NCI-H69 (cell line): Measurements from ENCODE around the gene AFAP1L1.
"Not testable (repeated sequence)": the region's sequence is repeated elsewhere in the genome, so short reads cannot be mapped to it uniquely, and the experiment has no call there.

Source experiments
- DNase-seq: peaks from one replicate; lab custom pipeline; 2025; lab: John Stamatoyannopoulos, UW

Gene AFAP1L1

DNA sequence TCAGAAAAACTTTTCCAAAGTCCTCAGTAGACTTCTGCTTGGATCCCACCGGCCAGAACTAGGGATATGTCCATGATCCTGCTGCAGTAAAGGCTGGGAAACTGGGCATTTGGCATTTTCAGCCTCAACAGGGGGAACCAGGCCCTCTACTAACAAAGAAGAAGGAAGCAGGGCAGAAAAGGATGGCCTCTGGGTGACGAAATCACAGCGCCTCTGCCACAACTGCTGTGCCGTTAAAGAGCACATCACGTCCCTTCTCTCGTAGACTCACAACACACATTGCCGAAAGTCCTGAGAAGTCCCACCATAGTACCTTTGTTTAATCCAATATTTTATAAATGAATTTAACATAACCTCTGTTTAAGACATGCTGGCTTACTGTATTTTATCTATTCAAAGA is 10.4 kb upstream of the AFAP1L1 start:
- no peak for DNase-seq

DNA sequence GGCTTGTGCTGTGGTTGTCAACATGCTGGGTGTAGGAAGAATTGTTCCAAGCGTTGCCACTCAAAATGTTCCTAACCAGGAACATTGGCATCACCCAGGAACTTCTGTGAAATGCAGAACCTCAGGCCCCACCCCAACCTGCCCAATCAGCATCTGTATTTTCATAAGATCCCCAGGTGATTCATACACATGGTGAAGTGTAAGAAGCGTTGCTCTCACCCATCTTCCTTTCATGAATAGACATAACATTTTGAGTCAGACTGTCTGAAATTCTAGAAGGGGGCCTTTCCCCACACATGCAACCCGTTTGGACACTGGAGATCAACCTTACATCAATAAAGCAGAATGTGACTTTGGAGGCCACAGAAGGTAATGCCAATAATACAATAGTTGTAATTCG is 9.3 kb upstream of the AFAP1L1 start:
- DNase-seq = no peak

DNA sequence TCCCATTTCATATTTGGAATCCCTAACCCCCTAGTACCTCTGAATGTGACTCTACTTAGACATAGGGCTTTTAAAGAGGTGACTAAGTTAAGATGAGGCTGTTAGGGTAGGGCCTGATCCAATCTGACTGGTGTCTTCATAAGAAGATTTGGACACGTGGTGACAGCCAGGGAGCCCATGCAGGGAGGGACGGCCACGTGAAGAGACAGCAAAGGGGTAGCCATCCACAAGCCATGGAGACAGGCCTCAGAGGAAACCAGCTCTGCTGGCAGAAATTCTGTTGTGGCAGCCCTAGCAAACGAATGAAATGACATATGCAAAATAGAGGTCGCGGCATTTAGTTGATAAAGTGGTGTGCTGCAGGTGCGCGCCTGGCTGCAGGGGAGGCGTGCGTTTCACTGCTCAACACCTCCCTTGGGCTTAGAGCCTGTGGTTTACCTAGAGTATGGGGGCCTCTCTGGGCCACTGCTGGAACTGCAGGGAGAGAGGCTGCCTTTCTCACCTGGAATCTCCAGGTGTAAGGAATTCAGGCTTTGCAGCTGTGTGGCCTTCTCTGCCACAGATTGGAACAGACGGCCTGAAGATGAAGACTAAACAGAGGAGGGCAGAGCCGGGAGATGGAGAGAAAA is 7.1 kb upstream of the AFAP1L1 start:
- peak; percentile 86 for DNase-seq

DNA sequence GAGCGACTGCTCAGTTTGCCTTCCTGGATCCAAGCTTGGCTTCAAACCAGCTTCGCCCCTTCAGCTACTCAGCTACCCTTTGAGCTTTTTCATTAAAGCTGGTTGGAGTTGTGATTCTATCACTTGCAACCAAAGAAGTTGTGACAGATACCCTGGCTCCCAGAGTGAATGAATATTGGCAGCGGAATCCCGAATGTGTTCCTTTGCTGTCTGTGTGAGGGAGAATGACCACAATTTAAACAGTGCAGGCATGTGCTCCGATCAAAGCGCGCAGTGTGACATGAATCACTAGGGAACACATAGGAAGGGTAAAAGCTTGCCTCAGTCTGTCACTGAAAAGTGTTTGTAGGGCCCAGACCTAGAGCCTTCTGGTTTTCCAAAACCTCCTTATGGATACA is 6.6 kb upstream of the AFAP1L1 start:
- DNase-seq = no peak

DNA sequence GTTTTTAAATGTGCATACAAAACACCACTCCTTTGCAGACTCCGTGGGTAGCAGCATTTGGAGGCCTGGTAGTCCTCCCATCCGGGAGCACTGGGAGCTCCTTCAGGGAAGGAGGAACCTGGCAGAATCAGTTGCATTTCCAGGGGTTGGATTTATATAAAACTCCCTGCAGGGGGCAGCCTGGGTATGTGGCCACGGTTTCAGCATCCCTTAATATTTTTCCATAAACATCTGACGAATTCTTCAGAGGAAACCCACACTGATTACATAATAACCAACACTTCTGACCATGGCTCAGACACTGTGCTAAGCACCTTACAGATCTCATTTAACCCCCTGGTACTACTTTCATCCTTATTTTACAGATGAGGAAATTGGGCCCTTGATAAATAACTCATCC is 6.1 kb upstream of the AFAP1L1 start:
- no peak for DNase-seq

DNA sequence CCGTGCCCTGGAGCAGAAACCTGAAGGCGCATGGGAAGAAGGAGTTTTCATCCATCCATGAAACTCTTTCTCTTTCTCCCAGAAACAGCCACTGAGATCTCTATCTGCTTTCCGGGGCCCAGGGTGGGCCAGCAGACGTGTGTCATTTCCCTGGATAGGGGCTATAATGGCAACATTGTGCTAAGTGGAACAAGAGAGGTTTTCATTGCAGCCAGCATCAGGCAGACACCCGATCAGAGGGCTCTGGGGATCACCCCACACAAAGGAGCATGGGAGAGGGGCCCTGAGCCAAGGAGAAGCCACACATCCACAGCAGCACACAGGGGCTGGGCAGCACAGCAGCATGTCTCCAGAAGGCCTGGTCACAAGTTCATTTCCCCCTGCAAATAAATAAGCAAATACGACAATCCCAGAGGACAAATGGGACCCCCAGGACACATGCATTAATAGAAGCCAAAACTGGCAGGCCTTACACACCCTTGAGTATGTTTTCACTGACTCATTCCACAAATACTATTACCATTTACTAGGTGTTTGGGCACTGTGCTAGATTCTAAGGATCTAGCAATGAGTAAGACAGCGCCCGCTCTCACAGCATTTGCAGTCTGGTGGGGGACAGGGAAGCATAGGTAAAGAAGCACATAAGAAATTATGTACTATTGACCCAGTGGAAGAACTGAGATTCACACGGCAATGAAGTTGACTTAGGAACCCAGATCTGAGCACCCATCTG is 4.3 kb upstream of the AFAP1L1 start:
- DNase-seq = no peak

DNA sequence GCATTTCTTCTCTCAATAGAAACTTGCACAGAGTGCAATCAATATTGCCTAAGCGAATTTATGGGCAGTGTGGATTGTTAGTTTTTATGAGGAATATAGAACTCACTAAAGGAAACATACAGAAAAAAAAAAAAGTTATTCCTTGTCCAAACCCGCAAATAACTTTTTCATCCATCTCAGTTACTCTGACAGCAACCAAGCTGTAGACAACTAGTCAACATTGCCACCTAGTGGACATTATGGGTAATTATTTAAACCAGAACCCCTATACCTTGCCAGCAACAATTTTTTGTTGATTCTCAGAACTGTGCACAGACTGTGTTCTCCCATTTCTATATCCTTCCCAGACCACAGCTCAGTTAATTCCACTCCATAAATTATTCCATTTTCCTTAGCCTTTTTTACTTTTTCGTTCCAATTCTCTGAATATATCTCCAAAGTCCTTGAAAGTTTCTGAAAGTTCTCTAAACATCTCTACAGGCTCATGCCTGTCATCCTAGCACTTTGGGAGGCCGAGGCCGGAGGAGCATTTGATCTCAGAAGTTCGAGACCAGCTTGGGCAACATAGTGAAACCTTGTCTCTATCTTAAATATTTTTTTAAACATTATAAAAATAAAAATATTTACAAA is 2.6 kb upstream of the AFAP1L1 start:
- peak; percentile 74 for DNase-seq

DNA sequence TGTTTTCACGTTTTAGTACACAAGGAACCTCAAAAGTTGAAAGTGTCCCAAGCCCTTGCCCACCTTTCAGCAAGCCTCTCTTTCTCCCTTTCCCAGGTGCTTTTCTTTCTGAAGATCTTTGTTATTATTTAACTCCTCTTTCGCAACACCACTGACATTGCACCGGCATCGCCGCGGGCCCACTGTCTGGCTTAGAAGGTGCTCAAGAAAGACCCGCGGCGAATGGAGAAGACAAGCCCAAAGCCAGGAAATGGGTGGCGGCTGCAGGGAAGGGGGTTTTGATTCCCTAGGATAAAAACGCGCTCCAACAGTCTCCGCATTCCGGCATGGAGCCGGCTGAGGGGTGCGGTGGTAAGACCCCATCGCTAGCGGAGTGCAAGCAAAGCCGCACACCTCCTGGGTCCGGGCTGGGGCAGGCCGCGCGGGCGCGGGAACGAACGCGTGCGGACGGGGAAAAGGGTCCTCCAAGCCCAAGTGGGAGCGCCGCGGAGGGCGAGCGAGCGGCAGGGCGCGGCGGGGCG is 404 bp upstream of the AFAP1L1 start:
- DNase-seq = no peak

DNA sequence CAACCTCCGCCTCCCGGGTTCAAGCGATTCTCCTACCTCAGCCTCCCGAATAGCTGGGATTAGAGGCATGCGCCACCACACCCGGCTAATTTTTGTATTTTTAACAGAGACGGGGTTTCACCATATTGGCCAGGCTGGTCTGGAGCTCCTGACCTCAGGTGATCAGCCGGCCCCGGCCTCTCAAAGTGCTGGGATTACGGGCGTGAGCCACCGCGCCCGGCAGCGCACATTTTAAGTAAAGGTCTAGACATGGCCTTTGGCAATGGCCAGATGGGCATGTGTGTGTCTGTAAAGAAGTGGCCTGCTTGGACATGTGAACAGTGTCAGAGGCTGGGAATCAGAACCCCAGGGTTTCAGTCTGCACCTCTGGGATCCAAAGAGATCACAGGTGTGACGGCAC is 1.1 kb downstream of the AFAP1L1 start:
- DNase-seq = not testable (repeated sequence)

DNA sequence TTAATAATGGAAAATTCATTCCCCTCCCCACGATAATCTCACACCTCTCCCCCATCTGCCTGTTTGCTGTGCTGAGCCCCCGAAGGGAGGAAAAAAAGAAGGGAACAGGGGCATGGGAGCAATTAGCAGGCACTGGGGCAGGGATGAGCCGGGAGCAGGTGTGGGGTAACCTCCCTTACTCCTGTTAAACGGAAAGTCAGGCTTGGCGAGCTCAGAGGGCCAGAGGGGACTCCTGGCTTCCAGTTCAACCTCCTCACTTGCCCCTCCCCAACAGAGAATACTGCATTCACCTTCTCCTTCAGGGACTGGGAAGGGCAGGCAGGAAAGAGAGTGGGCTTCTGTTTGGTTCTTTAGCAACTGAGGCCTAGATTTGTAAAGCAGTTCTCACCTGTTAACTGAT is 1.6 kb downstream of the AFAP1L1 start:
- no peak for DNase-seq

DNA sequence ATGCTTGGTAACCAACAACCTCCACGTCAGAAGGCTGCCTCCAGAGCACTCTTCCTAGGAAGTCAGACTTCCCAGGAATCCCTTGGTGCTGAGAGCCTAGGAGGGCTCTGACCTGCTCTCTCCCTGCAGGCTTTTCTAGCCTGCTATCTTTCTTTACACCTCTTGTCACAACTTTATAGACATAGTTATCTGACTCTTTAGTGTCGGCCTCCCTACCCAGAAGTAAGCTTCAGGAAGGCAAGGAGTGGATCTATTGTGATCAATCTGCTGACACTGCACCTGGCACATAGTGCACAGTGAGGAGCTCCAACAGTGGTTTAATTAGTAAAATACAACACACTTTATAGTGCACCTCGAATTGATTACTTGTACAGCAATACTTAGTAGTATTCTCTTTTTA is 2.3 kb downstream of the AFAP1L1 start:
- DNase-seq = no peak

DNA sequence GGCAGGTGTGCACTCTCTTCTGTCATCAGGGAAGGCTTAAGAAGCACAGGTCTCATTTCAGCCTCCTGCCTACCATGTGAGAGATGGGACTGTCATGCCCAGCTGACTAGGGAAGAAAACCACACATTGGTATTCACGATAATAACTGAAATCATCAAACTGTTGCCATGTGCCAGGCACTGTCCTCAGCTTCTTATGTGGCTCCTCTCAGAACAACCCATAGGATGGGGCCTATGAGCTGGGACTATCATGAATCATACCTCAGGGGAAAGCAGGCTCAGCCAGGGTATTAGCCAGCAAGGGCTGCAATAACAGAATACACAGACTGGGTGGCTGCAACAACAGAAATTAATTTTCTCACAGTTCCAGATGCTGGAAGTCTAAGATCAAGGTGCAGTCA is 3.3 kb downstream of the AFAP1L1 start:
- no peak for DNase-seq

DNA sequence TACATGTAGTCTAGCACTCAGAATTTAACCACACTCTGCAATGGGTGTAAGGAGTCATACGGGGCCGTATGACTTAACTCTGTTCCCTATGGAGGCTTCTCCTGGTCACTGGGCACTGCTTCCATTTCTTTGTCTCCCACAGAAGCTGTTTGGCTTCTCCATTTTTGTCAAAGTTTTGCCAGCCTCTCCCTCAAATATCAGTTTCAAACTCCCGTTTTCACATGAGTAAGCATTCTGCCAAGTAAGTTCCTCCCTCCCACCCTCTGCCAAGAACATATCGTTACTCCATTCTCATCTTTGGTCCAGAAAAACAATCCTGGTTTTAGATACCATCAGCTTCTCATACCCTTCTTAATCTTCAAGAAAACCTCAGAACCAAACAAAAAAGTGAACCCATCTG is 6.1 kb downstream of the AFAP1L1 start:
- no peak for DNase-seq

DNA sequence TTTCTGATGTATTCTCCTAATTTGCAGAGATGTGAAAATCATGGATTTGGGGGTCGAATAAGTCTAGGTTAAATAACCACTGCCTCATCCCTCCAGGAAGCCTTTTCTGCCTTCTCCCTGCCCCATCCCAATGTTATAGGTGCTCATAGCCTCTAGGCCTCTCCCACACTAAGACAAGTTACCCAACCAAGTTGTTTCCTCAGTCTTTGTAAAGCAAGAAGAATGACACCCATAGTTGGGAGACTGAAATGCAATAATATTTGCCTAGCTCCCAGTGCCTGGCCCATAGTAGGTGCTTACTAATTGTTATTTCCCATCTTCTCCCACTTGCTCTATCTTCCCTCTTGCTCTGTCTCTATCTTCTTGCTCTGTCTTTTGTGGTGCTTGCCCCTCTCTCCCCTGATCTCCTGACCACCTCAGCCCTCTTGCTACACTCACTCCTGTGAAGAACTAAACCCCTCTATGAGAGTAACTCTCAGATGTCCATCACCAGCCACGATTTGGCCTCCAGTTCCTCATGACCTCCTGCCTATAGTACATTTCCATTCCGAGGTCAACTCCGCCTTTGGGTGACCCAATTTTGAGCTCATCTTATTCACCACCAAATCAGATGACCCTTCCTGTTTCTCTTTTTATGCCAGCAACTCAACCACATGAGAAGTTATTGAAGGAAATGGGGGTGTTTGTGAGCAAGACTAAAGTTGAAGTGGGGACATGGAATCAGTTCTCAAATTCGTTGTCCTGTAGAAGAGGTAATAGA is 7.0 kb downstream of the AFAP1L1 start:
- no peak for DNase-seq

DNA sequence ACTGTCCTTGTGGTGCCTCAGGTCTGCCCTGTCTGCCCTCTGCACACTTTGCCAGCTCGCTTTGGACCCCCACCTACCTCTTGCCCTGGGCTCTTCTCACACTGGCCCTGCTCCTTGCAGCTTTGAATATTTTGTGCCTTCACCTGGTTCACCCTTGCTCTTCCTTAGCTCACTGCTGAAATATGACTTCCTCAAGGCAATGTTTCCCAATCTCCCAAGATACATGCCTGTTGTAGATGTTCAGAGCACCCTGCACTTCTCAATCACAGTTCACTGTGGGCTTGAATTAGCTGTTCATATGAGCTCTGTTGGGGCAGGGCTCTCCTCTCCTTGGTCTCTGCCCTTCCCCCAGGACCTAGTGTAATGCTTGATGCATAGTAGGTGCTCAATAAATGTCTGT is 8.0 kb downstream of the AFAP1L1 start:
- DNase-seq = no peak

DNA sequence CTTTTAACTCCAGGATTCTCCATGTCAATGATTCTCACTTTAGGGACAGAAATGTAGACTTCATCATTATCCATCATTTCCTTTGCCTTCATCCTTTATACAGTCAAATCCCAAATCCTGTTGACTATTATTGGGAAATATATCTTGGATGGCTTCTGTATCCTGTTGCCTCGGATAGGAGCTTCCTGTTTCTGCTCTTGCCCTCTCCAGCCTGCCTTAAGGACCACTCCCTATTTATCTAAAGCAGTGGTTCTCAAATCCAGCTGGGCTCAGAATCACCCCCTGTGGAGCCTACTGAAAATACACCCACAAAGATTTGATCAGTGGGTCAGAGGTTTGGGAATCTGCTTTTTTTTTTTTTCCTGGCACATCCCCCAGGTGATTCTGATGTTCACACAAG is 8.5 kb downstream of the AFAP1L1 start:
- DNase-seq = peak; percentile 84

DNA sequence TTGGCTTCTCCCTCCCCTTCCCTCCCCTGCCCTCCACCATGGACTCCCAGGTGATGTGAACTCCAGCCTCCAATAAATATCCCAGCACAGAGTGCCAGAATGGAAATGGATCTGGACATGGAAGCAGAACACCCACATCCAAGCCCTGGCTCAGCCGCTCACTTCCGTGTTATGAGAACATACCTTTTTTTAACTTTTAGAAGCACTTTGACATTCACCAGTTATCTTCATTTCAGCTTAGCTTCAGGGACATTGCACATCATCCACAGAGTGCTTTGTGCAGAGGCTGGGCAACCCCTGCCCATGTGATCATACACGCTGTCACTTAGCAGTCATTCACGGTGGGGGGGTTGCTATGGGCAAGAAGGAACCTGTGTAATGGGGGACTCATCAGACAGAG is 9.1 kb downstream of the AFAP1L1 start:
- DNase-seq = peak; percentile 57

DNA sequence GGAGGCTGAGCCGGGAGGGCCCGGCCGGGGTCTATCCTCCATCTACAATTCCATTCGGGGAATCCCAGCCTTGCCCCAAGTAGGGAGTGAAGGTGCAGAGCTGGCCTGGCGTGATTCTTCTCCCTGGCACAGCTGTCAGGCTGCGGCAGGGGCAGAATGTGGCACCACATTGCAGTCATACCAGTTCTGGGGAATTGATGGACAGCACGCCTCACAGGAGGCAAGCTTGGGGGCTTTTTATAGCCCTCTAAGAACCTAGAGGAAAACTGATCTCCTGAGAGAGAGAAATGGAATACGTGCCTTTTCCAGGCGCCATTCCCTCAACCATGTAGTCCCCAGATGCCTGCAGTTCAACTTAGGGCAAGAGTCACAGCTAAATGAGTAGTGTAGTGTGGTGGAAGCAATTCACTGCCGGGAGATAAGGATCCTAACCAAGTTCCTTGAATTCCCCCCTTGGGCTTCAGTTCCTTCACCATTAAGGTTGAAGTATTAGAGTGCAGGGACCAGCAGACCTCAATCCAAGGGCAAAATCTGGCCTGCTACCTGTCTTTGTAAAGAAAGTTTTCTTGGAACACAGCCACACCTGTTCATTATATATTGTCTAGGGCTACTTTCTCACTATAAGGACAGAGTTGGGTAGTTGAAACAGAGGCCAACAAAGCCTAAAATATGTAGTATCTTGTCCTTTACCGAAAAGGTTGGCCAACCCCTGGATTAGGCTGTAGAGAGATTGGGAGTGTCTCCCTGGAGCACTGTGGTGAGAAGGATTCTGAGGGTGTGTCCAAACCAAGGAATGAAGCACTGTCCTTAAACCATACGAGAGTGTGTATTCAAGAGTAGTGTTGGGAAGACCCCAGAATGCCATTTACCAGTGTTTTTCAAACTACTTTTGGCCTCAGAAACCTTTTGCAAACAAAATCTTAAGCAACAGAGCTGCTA is 10.6 kb downstream of the AFAP1L1 start:
- DNase-seq = no peak

DNA sequence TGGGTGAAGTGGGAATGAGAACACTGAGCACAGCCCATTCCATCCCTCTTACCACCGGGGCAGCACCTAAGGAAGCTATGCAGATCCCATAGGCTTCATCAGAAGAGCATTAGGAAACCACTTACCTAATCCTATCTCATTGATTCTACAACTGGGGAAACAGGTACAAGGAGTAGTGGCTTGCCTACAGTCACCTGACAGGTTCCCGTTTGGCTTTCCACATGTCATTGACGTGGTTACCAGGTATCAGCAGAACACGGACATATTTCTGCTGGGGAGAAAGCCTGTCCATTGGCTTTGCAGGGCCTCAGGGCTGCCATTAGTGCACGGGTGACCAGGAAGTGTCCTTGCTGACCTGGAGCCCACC is 11.3 kb downstream of the AFAP1L1 start:
- no peak for DNase-seq

DNA sequence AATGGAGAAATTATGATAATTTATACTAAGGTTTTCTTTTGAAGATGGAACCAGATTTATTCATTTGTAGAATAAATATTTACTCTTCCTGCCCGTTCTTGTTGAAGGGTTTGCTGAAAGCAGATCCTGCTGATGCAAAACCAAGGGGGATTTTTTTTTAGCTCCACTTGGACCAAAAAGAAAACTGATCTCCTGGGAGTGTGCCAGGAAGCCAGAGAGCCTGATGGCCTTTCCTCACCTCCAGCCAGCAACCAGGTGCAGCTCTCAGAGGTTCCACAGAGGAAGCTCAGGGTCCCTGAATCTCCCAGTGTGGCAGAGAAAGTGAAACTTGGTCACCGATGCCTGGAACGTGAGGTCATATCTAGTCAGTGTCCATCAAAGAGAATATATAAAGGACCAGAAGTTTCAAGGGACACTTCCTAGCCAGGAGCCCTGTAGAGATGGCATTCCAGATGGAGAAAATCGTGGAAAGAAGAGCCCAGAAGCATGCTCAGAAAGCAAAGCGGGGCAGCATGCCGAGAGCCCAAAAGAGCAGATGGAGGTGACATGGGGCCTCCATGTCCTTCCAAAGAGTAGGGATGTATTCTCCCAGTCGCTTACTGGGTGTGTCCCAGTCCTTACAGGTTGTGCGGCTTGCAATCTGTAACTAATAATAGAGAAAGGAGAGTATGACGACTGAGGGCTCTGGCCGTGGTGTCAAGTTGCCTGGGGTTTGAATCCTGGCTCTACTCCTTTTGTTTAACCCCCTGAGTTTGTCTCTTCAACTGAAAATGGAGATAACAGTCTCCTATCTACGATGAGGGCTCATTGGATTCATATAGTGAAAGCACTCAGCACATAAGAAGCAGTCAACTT is 12.2 kb downstream of the AFAP1L1 start:
- peak; percentile 61 for DNase-seq

DNA sequence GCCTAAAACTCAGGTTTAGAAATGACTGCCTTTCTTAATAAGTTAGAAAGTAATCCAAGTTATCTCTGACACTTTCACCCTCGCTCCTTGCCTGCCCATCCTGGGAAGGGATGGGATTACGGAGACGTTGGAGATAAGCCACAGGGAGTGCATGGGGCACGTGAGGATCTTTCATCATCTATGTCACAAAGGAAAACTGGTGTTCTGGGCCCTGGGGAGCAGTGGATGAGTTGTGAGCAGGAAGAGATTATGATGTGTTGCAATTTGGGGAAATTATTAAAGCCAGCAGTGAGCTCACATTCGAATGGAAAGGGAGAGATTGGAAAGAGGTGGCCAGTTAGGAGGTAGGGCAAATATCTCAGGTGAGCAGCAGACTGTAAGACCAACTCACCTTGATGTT is 12.8 kb downstream of the AFAP1L1 start:
- DNase-seq = no peak
